Fibroblast of skin of abdomen (primary cell): ENCODE measurements around the gene ZBTB45.
"Not testable (repeated sequence)": the region's sequence is repeated elsewhere in the genome, so short reads cannot be mapped to it uniquely, and the experiment has no call there.

Source experiments
- DNase-seq: peaks from one replicate; pipeline ENCODE4 v3.0.0-alpha.2; 2013

Gene ZBTB45

DNA sequence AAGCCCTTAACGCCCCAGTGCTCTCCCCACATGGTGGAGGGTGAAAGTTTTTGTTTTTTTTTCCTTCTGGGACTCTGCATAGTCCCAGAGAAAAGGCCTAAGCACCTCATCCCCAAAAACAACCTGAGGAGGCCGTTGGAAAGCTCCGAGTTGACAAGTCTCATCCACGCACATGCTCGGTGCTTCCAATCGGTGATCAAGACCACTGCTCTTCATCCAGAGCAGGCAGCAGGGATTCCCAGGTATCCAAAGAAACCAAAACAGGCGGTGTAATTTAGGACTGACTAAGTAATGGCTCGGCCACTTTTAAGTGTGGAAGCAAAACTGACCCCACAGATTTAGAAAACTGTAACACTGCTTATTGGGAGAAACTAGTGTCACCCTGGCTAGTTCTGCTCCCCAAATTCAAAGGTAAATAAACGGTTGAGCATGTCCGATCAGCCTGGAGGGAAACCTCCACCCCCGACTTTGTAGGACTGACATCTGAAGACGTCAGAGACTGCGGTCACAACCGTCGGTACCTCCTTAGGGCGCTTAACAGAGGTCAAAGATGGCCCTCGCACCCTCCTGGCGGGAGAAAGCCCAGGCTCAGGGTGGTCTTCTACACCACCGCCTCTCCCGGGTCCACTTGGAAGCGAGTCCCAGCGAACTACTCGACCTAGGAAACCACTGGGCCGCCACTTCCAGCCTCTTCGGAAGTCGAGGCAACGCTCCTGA lies 44.5 kb downstream of the ZBTB45 start:
- no peak for DNase-seq

DNA sequence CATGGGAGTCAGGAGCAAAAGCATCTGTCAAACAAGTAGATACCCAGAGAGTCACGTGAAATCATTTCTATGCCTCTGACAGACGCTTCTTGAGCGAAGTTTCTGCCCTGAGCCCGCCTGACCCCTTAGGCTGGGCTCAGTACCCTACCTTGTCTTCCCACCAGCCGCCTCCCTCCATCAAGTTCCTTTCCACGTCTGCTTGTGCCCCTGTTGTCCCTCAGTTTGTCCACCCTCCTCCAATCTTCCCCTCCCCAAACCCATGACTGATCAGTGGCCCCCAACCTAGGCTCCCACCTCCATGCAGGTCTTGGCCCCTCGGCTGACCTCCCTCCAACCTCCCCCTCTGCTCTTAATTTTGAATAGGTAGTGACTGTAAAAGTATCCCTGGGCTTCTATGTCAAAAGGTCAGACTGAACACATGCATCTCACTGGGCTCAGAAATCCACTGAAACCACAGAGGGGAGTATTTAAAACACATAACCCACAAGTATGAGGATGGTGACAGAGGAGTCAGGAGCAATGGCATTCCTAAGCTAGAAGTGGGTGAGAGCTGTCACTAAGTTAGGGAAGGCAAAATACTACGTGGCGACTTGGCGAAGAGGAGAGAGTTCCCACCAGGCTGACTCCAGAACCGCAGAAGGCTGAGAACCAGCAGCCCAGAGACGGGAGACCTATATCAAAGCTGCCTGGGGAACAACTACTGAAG lies 45.2 kb downstream of the ZBTB45 start:
- DNase-seq = peak; percentile 68

DNA sequence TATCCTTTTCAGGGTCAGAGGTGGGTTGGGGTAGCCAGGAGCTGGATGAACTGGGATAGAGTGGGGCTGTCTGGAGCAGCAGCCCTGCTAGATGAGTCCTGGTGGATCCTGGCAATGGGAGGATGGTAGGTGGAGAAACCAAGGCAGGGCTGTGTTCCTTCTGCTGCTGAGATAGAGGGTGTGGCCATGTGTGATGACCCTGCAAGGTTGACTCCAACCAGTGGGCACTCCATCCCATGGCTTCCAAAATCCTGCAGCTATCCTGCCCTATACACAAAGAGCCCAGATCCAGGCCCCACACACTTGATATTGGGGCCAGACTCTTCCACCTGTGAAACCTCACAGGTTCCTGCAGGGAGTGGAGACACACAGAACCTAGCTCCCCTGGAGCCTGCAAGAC lies 45.8 kb downstream of the ZBTB45 start:
- DNase-seq = no peak

DNA sequence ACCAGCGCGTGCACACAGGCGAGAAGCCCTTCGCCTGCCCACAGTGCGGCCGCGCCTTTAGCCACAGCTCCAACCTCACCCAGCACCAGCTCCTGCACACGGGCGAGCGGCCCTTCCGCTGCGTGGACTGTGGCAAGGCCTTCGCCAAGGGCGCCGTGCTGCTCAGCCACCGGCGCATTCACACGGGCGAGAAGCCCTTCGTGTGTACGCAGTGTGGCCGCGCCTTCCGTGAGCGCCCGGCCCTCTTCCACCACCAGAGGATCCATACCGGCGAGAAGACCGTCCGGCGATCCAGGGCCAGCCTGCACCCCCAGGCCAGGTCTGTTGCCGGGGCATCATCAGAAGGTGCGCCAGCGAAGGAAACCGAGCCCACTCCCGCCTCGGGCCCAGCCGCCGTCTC lies 47.9 kb downstream of the ZBTB45 start:
- DNase-seq = no peak

DNA sequence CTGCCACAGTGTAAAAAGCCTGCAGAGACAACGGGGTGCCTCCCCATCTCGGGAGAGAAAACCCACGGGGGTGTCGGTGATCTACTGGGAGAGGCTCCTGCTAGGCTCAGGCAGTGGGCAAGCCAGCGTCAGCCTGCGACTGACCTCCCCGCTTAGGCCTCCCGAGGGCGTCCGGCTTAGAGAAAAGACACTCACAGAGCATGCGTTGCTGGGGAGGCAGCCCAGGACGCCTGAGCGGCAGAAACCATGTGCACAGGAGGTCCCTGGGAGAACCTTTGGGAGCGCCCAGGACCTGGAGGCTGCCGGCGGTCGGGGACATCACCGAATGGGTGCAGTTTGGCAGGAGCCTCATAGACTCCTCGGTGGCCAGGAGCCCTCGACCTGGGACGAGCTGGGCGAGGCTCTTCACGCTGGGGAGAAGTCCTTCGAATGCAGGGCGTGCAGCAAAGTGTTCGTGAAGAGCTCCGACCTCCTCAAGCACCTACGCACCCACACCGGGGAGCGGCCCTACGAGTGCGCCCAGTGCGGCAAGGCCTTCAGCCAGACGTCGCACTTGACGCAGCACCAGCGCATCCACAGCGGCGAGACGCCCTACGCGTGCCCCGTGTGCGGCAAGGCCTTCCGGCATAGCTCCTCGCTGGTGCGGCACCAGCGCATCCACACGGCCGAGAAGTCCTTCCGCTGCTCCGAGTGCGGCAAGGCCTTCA lies 48.6 kb downstream of the ZBTB45 start:
- not testable (repeated sequence) for DNase-seq

DNA sequence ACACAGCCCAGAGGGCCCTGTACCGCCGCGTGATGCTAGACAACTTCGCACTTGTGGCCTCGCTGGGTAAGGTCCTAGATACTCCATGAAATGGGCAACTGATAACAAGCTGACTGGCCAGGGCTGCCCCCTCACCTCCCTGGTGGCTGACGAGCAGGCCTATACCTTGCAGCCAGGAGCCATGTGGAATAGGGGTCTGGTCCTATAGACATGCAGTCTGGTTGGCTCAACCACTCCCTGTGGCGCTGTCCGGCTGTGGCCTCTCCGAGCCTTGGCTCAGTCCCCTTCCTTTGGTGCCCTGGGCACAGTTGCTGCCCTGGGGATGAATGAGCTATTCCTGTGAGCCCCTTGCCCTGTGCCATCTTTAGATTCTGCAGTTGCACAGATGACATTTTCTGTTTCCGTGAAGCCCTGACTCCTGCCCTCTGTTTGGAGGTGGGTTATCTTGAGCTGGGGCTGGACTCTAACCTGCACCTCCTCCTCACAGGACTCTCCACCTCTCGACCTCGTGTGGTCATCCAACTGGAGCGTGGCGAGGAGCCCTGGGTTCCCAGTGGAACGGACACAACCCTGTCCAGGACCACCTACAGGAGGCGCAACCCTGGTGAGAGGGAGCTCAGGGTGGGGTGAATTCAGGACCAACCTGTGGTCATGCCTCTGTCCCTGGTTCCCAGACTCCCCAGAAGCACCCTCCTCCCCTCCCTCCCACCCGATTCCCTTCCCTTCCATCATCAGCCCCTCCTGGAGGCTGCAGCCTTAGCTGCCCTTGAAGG lies 50.2 kb downstream of the ZBTB45 start:
- no peak for DNase-seq

DNA sequence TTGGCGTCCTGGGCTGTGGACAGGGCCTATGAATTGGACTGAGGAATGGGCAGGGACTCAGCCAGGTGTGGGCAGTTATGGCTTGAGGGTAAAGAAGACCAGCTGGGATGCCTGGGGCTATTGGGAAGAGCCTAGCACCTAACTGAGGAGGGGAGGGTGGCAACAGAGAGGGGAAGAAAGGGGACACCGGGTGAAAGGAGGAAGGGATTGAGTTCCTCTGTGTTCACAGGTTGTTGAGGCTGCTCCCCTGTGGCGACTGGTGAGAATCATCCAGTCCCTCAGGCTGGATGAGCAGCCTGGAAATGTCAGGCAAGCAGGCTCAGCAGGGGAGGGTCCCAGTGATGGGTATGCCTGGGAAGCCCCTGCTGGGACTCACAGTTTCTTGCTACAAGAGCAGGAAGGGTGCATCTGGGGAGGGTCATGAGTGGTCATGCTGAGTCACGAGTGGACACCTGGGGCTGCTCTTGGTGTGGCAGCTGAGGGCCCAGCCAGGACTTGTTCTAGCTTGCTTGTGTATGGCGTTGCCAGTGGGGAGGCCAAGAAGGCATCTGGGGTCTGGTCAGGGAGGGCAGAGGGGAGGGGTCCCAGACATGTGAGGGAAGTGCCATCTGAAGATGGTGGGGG lies 51.3 kb downstream of the ZBTB45 start:
- no peak for DNase-seq

DNA sequence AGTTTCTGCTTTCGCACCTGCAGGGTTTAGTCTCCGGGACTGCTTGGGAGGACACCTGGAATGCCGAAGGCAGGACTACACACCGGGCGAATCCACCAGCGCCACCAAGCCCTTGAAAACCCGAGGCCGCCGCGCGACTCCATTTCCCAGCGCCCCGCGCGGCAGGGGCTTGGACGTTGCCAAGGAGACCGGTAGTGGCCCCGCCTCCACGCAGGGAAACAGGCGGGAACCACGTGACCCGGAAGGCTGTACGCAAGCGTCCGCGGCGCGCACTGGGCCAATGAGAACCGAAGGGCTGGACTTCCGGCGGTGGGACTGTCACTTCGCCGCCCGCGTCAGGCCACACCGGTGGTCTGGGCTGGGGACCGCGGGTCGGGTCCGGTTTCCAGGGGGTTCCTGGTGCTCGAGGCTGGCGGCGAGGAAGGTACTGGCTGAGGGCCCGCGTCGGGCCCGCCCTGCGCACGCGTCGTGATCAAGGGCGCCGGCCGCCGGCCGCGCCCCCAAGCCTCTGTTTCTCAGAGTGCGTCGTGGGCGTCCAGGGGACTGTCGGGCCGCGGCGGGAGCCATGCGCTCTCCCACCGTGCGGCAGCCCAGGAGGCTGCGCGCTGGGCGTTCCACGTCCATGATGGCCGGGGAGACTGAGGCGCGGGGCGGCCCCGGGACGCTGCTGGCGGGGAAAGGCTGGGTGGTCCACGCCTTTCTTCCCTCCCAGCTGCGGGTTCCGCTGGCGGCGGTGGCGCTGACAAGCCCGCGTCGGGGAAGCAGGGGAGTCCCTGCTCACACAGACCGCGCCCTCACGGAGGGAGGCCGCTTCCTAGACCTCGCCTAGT lies 52.6 kb downstream of the ZBTB45 start, which contains the start of gene ZNF324:
ZNF324 (plus strand) TSS at position 321 of the 830 bp plus-strand sequence. CDS start 2,106 bp downstream, outside the sequence.
- peak; percentile 94 for DNase-seq

DNA sequence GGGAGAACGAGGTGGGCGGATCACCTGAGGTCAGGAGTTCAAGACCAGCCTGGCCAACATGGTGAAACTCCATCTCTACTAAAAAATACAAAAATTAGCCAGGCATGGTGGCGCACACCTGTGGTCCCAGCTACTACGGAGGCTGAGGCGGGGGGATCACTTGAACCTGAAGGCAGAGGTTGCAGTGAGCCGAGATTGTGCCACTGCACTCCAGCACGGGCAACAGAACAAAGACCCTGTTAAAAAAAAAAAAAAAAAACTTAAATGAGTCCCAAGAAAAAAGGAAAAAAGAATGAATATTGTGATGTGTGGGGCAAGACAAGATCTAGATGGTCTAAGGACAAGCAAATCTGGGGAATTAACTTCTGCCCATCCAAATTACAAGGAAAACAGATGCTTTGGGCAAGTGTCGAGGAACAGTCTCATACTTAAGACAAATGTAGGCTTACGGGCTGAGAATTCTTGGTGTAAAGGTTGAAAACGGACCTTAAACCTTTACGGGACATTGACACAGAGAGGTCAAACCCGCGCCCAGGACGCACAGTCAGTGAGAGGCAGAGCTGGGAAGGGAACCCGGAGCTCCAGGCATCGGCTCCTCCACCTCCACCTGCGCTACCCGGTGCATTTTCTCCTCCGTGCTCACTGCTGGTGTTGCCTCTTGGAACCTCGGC lies 53.4 kb downstream of the ZBTB45 start:
- DNase-seq = no peak
